Breast epithelium (tissue), 4 donors: Measurements from ENCODE around the gene PDLIM1. TPM values are rescaled to one million over a fixed set of nuclear protein-coding genes. Genes with fewer than 3 reads are reported as not detected.

ENCODE experiments used
- DNase-seq, 2 donors: peaks; one replicate each; pipeline ENCODE4 v3.0.0-alpha.2; 2019; ENCODE audit warnings: low spot score in 2 of 2
- H3K27ac ChIP-seq, 2 donors: fragments of 200-600 bp; sonication (generic) in 1 of 2; one replicate each; pipeline ENCODE4 v1.5.1; 2016 to 2019; ENCODE audit warnings: mild to moderate bottlenecking in 1 of 2
- H3K27me3 ChIP-seq, 2 donors: fragments of 200-600 bp; sonication (generic) in 1 of 2; one replicate each; pipeline versions ENCODE4 v1.5.1 to v1.6.0; 2017 to 2019; ENCODE audit warnings: control low read depth in 1 of 2, mild to moderate bottlenecking in 1 of 2
- H3K36me3 ChIP-seq: fragments of 200-600 bp; one replicate; pipeline ENCODE4 v1.5.1; 2019
- H3K4me1 ChIP-seq, 2 donors: fragments of 200-600 bp; sonication (generic); one replicate each; pipeline ENCODE4 v1.5.1; 2016 to 2019; ENCODE audit warnings: control low read depth in 1 of 2
- H3K4me3 ChIP-seq, 3 donors: fragments of 200-600 bp; sonication (generic); 1 replicate in 2 of 3; 2 replicates in 1 of 3; pipeline ENCODE4 v1.5.1; 2016 to 2019; ENCODE audit warnings: mild to moderate bottlenecking in 3 of 3, moderate library complexity in 2 of 3
- H3K9me3 ChIP-seq, 2 donors: fragments of 200-600 bp; sonication (generic) in 1 of 2; one replicate each; pipeline ENCODE4 v1.5.1; 2016 to 2019; ENCODE audit warnings: control low read depth in 1 of 2
- CTCF ChIP-seq, 3 donors: fragments of 450-650 bp; IDR thresholded peaks; one replicate each; pipeline ENCODE4 v1.5.1; 2016 to 2017; ENCODE audit warnings: antibody characterized with exemption in 3 of 3, mild to moderate bottlenecking in 3 of 3, moderate library complexity in 3 of 3
- POLR2A ChIP-seq: fragments of 450-650 bp; IDR thresholded peaks from one replicate; pipeline ENCODE4 v1.6.1; 2016; ENCODE audit warnings: antibody characterized with exemption, mild to moderate bottlenecking, moderate library complexity
- POLR2AphosphoS5 ChIP-seq, 3 donors: sonication (generic); formaldehyde crosslinking; IDR thresholded peaks; one replicate each; pipeline ENCODE4 v1.6.1; 2017; ENCODE audit warnings: antibody characterized with exemption in 3 of 3
- intact Hi-C: fragments of 100-400 bp; cut with DNase I; formaldehyde crosslinking; loops from one replicate; pipeline ENCODE4 v1.15.1; 2023; ENCODE audit warnings: low total_unique reads
- total RNA-seq, 3 donors: library from RNA; depleted of rRNA; stranded (reverse); fragments of >200 nt; gene quantifications; one replicate each; pipeline ENCODE4 v1.1.0, GENCODE V29; 2016

The PDLIM1 gene
- total RNA-seq, 3 donors from 2014 or later = 80.8 to 143 (median 87.7) TPM

- no peaks in the 10 kb centered on the region for H3K36me3 ChIP-seq
- TF ChIP-seq CTCF (IDR thresholded peaks at IDR 0.05) (no peak), POLR2A (no peak), POLR2AphosphoS5 (IDR thresholded peaks at IDR 0.05) (no peak)
- H3K4me1 ChIP-seq = peaks cover 7% of the 10 kb centered on the region in 2 donors
- H3K9me3 ChIP-seq = no peaks in the 10 kb centered on the region
- H3K27me3 ChIP-seq = no peaks in the 10 kb centered on the region
- no peak for DNase-seq
- H3K4me3 ChIP-seq = no peak overlapping the region
- intact Hi-C loops = no loop called here
- H3K27ac ChIP-seq = peak overlapping the region; percentile 88 to 97
Observed at GRCh38 chr10:95275726-95276366, 15.0 kb downstream of the PDLIM1 start.

- DNase-seq = peak in 1 of 2 donors; percentile 72
- no peaks in the 10 kb centered on the region for H3K36me3 ChIP-seq
- H3K4me3 ChIP-seq = peak overlapping the region in 1 of 3 donors; percentile 29
- peaks cover 9 to 10% of the 10 kb centered on the region in 2 donors for H3K4me1 ChIP-seq
- intact Hi-C loops = no loop called here
- no peaks in the 10 kb centered on the region for H3K27me3 ChIP-seq
- H3K27ac ChIP-seq = peak overlapping the region; percentile 88 to 97
- TF ChIP-seq CTCF (IDR thresholded peaks at IDR 0.05) = peak in 1 of 3 donors; percentile 10
- TF ChIP-seq POLR2AphosphoS5 (IDR thresholded peaks at IDR 0.05) = peak; percentile 68 to 94 (median 80)
- TF ChIP-seq POLR2A = no peak
- H3K9me3 ChIP-seq = no peaks in the 10 kb centered on the region
Observed at GRCh38 chr10:95273393-95274312, 17.1 kb downstream of the PDLIM1 start.

- DNase-seq = no peak
- H3K36me3 ChIP-seq = no peaks in the 10 kb centered on the region
Observed at GRCh38 chr10:95268438-95268837, 22.4 kb downstream of the PDLIM1 start.

GRCh38 chr10:95267251-95267650 is 23.6 kb downstream of the PDLIM1 start:
- H3K4me1 ChIP-seq = peaks cover 8 to 9% of the 10 kb centered on the region in 2 donors
- H3K4me3 ChIP-seq = no peak overlapping the region
- no peaks in the 10 kb centered on the region for H3K27me3 ChIP-seq
- intact Hi-C loops = no loop called here
- no peaks in the 10 kb centered on the region for H3K9me3 ChIP-seq
- no peak for DNase-seq
- no peak for TF ChIP-seq POLR2A
- TF ChIP-seq POLR2AphosphoS5 (IDR thresholded peaks at IDR 0.05) = no peak
- TF ChIP-seq CTCF (IDR thresholded peaks at IDR 0.05) = no peak
- H3K27ac ChIP-seq = peak overlapping the region in 1 of 2 donors; percentile 80
- no peaks in the 10 kb centered on the region for H3K36me3 ChIP-seq

More at GRCh38 chr10:95268438-95268837, 22.4 kb downstream of the PDLIM1 start:
- Histone ChIP-seq H3K4me3 (peak overlapping the region in 1 of 3 donors; percentile 40), H3K4me1 (peaks cover 8 to 13% of the 10 kb centered on the region in 2 donors), H3K27me3 (no peaks in the 10 kb centered on the region), H3K27ac (peak overlapping the region; percentile 80 to 92), H3K9me3 (no peaks in the 10 kb centered on the region)
- TF ChIP-seq POLR2A (no peak), POLR2AphosphoS5 (IDR thresholded peaks at IDR 0.05) (peak; percentile 34 to 86 (median 65))
- intact Hi-C loops = no loop called here

- Histone ChIP-seq H3K27me3 (no peaks in the 10 kb centered on the region), H3K9me3 (no peaks in the 10 kb centered on the region), H3K4me3 (no peak overlapping the region), H3K36me3 (no peaks in the 10 kb centered on the region), H3K4me1 (peaks cover 8 to 9% of the 10 kb centered on the region in 2 donors), H3K27ac (peak overlapping the region; percentile 74 to 80)
- TF ChIP-seq CTCF (IDR thresholded peaks at IDR 0.05) (no peak), POLR2A (no peak), POLR2AphosphoS5 (IDR thresholded peaks at IDR 0.05) (peak in 2 of 3 donors; percentile 44 to 63)
- intact Hi-C loops = no loop called here
- DNase-seq = no peak
Observed at GRCh38 chr10:95266674-95267095, 24.1 kb downstream of the PDLIM1 start.
